PC-3 (cell line): ENCODE data around the gene TXLNA. TPM values are rescaled to one million over a fixed set of nuclear protein-coding genes. Genes with fewer than 3 reads are reported as not detected.

Experiments
- ATAC-seq: fragments of 200-7000 bp; cut with Tn5 transposase; 2 replicates; pipeline ENCODE4 v1.9.1; 2020; ENCODE audit warnings: mild to moderate bottlenecking, moderate library complexity
- BruUV-seq: library from RNA; stranded (reverse); fragments of 400-500 nt; replicated peaks from 2 replicates; lab custom pipeline; 2021; lab: Mats Ljungman, UMichigan
- CTCF ChIA-PET: fragments of 300-600 bp; sonication (Branson Sonifier 250); formaldehyde crosslinking; loops from one replicate; lab custom pipeline; 2022; ENCODE audit warnings: antibody characterized with exemption; lab: Charles Lee
- POLR2A ChIA-PET: fragments of 300-600 bp; sonication (Branson Sonifier 250); formaldehyde crosslinking; loops from one replicate; lab custom pipeline; 2022; ENCODE audit warnings: antibody characterized with exemption; ENCODE audit not compliant: unreplicated experiment; lab: Charles Lee
- DNase-seq: peaks from one replicate; pipeline ENCODE4 v3.0.0-alpha.2; 2015
- H2AFZ ChIP-seq: fragments of 300-600 bp; sonication (generic); 2 replicates; pipeline ENCODE4 v1.6.0; 2016; ENCODE audit warnings: antibody characterized with exemption, low read length
- H3F3A ChIP-seq: fragments of 300-600 bp; sonication (generic); one replicate; pipeline ENCODE4 v1.6.0; 2017; ENCODE audit warnings: antibody characterized with exemption, low read length, control low read depth, mild to moderate bottlenecking; ENCODE audit not compliant: unreplicated experiment
- H3K27ac ChIP-seq: fragments of 300-600 bp; sonication (generic); 2 replicates; pipeline ENCODE4 v1.5.1; 2016; ENCODE audit warnings: mild to moderate bottlenecking, low read length
- H3K27me3 ChIP-seq: fragments of 300-600 bp; sonication (generic); 2 replicates; pipeline ENCODE4 v1.6.1; 2016; ENCODE audit warnings: low read length, mixed read lengths
- H3K36me3 ChIP-seq: fragments of 300-600 bp; sonication (generic); 2 replicates; pipeline ENCODE4 v1.6.1; 2016; ENCODE audit warnings: low read depth, mixed run types, low read length, mixed read lengths
- H3K4me1 ChIP-seq: fragments of 300-600 bp; sonication (generic); 2 replicates; pipeline ENCODE4 v1.5.1; 2016; ENCODE audit warnings: low read length; ENCODE audit not compliant: insufficient read depth
- H3K4me2 ChIP-seq: fragments of 300-600 bp; sonication (generic); 2 replicates; pipeline ENCODE4 v1.6.0; 2016; ENCODE audit warnings: low read length
- H3K4me3 ChIP-seq: fragments of 300-600 bp; sonication (generic); 2 replicates; pipeline ENCODE4 v1.5.1; 2016; ENCODE audit warnings: mild to moderate bottlenecking, low read length, mixed read lengths
- H3K79me2 ChIP-seq: fragments of 300-600 bp; sonication (generic); 2 replicates; pipeline ENCODE4 v1.6.1; 2017; ENCODE audit warnings: low read length, mixed read lengths
- H3K9ac ChIP-seq: fragments of 300-600 bp; sonication (generic); 2 replicates; pipeline ENCODE4 v1.6.0; 2016; ENCODE audit warnings: mild to moderate bottlenecking, low read length
- H3K9me2 ChIP-seq: fragments of 300-600 bp; sonication (generic); replicated peaks from 2 replicates; pipeline ENCODE4 v1.6.1; 2016; ENCODE audit warnings: mixed run types, low read length, mixed read lengths
- H3K9me3 ChIP-seq: fragments of 300-600 bp; sonication (generic); 2 replicates; pipeline ENCODE4 v1.6.1; 2016; ENCODE audit warnings: low read length, mixed read lengths
- H4K20me1 ChIP-seq: fragments of 300-600 bp; sonication (generic); 2 replicates; pipeline ENCODE4 v1.6.1; 2016; ENCODE audit warnings: low read length, mixed read lengths
- EZH2 ChIP-seq: fragments of 300-600 bp; sonication (generic); IDR thresholded peaks from one replicate; pipeline ENCODE4 v1.6.1; 2017; ENCODE audit warnings: antibody characterized with exemption, mild to moderate bottlenecking, low read length; ENCODE audit not compliant: unreplicated experiment
- EZH2phosphoT487 ChIP-seq: fragments of 300-600 bp; sonication (generic); IDR thresholded peaks from 2 replicates; pipeline ENCODE4 v1.6.1; 2018; ENCODE audit warnings: mild to moderate bottlenecking, antibody characterized with exemption, low read length, borderline replicate concordance
- intact Hi-C: fragments of 100-400 bp; cut with micrococcal nuclease; formaldehyde crosslinking; loops from 2 replicates; pipeline ENCODE4 v1.9.0; 2023
- total RNA-seq: library from RNA; depleted of rRNA; stranded (reverse); fragments of >200 nt; gene quantifications from 2 replicates; pipeline ENCODE4 v1.2.3, GENCODE V29; 2014
- TF ChIP-seq, protein P1 (sequence below): fragments of 300-600 bp; sonication (generic); conservative IDR thresholded peaks from 2 replicates; pipeline ENCODE4 v1.5.1; 2017; ENCODE audit warnings: antibody characterized with exemption, low read depth, mild to moderate bottlenecking, low read length

TXLNA gene
- total RNA-seq, 1 experiment from 2014 or later: 64.2 TPM

DNA sequence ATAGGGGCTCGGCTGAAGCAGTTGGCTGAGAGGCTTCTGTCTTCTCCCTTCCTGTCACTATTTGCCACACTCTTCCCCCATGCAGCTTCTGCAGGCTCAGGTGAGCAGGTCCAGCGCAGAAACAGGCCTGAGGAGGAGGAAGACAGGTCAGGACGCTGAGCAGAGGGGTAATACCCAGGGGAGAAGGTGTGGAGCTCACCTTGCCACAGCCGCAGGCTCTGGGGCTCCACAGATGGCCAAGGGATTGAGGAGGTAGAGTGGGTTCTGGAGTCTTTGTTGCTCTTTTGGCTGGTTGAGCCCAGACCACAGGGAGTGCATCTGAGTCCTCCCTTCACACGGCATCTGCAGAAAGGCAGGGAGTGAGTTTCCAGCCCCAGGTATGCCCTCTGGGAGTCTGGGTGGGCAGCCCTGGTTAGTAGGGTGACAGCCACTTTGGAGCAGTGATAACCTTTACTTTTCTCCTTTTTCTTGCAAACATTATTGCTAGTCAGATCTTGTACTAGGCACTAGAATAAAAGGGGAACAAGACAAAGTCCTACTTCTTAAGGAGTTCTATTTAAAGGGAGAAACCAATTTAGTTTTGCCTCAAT lies 52.5 kb downstream of the TXLNA start:
- no peak for DNase-seq
- Histone ChIP-seq H3F3A (peaks cover 6% of the 10 kb centered on the region), H3K4me2 (no peak overlapping the region), H3K79me2 (no peaks in the 10 kb centered on the region), H3K36me3 (peaks cover 30% of the 10 kb centered on the region), H3K4me1 (peaks cover 23% of the 10 kb centered on the region), H2AFZ (no peak overlapping the region), H3K9me3 (no peaks in the 10 kb centered on the region), H3K9ac (no peak overlapping the region), H3K4me3 (no peak overlapping the region), H3K27ac (no peak overlapping the region), H4K20me1 (no peaks in the 10 kb centered on the region), H3K27me3 (no peaks in the 10 kb centered on the region), H3K9me2 (no peaks in the 10 kb centered on the region)
- intact Hi-C loops: no loop called here
- ChIA-PET CTCF (no interaction called here), POLR2A (no interaction called here)
- TF ChIP-seq, protein P1, sequence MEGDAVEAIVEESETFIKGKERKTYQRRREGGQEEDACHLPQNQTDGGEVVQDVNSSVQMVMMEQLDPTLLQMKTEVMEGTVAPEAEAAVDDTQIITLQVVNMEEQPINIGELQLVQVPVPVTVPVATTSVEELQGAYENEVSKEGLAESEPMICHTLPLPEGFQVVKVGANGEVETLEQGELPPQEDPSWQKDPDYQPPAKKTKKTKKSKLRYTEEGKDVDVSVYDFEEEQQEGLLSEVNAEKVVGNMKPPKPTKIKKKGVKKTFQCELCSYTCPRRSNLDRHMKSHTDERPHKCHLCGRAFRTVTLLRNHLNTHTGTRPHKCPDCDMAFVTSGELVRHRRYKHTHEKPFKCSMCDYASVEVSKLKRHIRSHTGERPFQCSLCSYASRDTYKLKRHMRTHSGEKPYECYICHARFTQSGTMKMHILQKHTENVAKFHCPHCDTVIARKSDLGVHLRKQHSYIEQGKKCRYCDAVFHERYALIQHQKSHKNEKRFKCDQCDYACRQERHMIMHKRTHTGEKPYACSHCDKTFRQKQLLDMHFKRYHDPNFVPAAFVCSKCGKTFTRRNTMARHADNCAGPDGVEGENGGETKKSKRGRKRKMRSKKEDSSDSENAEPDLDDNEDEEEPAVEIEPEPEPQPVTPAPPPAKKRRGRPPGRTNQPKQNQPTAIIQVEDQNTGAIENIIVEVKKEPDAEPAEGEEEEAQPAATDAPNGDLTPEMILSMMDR: no peak
- TF ChIP-seq EZH2: no peak
- TF ChIP-seq EZH2phosphoT487: no peak
- no TSS peak for BruUV-seq
- ATAC-seq: no peak

DNA sequence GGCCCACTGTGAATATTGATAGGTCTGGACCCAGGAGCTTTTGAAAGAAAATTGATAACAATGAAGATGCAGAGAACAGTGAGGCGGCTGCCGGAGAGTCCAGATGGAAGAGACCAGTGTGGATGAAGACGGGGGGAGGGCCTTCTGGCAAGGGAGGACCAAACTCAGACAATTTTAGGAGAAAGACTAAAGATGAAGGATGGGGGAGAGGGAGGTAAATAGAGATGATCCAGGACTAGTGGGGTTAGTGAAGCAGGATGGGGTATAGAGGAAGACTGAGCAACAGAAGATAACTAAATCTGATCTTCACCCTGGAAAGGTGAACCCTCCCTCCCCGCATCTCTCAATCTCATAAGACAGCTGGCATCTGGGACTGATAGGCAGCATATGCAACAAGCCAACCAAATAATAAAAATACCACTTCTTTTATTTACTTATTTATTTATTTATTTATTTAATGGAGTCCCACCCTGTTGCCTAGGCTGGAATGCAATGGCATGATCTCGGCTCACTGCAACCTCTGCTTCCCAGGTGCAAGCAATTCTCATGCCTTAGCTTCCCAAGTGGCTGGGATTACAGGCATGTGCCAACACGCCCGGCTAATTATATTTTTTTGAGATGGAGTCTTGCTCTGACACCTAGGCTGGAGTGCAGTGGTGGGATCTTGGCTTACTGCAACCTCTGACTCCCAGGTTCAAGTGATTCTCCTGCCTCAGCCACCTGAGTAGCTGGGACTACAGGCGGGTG lies 53.3 kb downstream of the TXLNA start:
- ChIA-PET CTCF (no interaction called here), POLR2A (no interaction called here)
- Histone ChIP-seq H3K79me2 (no peaks in the 10 kb centered on the region), H3K9me2 (no peaks in the 10 kb centered on the region), H3K4me2 (no peak overlapping the region), H3K36me3 (peaks cover 24% of the 10 kb centered on the region), H3F3A (peaks cover 6% of the 10 kb centered on the region), H3K4me1 (peaks cover 25% of the 10 kb centered on the region), H3K27me3 (no peaks in the 10 kb centered on the region), H2AFZ (no peak overlapping the region), H3K9ac (no peak overlapping the region), H3K4me3 (no peak overlapping the region), H4K20me1 (no peaks in the 10 kb centered on the region), H3K27ac (no peak overlapping the region), H3K9me3 (no peaks in the 10 kb centered on the region)
- ATAC-seq (no peak), DNase-seq (no peak)
- TF ChIP-seq, protein P1: no peak
- TF ChIP-seq EZH2phosphoT487: no peak
- no peak for TF ChIP-seq EZH2
- intact Hi-C loops: no loop called here
- BruUV-seq: no TSS peak

DNA sequence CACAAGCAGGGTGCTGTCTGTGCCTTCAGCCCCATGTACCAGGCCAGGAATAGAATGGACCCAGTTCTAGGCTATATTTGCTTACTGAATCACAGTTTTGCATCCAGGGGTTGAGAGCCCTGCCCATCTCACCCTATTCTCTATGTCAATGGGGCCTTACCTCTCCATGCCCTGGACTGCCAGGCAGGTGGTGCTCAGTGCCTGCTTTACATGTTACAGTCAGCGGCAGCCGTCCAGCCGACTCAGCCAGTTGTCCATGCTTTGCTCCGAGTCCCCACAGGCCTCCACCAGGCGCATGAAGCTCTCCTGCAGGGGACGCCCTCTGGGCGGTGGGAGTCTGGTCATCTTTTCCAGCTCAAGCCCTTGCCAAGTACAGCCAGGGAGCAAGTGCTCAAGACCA lies 55.3 kb downstream of the TXLNA start:
- ChIA-PET POLR2A (no interaction called here), CTCF (no interaction called here)
- ATAC-seq (peak; percentile 19), DNase-seq (no peak)
- Histone ChIP-seq H3F3A (peaks cover 6% of the 10 kb centered on the region), H4K20me1 (no peaks in the 10 kb centered on the region), H3K79me2 (no peaks in the 10 kb centered on the region), H3K4me1 (peaks cover 25% of the 10 kb centered on the region), H3K27me3 (no peaks in the 10 kb centered on the region), H3K4me2 (no peak overlapping the region), H3K4me3 (no peak overlapping the region), H3K27ac (peak overlapping the region; percentile 90; the same call in 1 of the 2 replicates), H2AFZ (no peak overlapping the region), H3K9me2 (no peaks in the 10 kb centered on the region), H3K9ac (no peak overlapping the region), H3K36me3 (peaks cover 9% of the 10 kb centered on the region), H3K9me3 (no peaks in the 10 kb centered on the region)
- TF ChIP-seq, protein P1: no peak
- TF ChIP-seq EZH2 (no peak), EZH2phosphoT487 (no peak)
- intact Hi-C loops: no loop called here
- BruUV-seq: no TSS peak
